HCT116 (cell line): ENCODE results near the gene GAS2. TPM values are rescaled to one million over a fixed set of nuclear protein-coding genes. Genes with fewer than 3 reads are reported as not detected.

Experiments used
- ATAC-seq: fragments of 200-7000 bp; cut with Tn5 transposase; 2 replicates; pipeline ENCODE4 v1.9.1; 2020; ENCODE audit warnings: mild to moderate bottlenecking, moderate library complexity
- BruUV-seq: library from RNA; stranded (reverse); fragments of 400-500 nt; replicated peaks from 2 replicates; lab custom pipeline; 2021; lab: Mats Ljungman, UMichigan
- CTCF ChIA-PET: fragments of 300-600 bp; sonication (Branson Sonifier 250); formaldehyde crosslinking; loops from one replicate; lab custom pipeline; 2021; ENCODE audit warnings: antibody characterized with exemption; lab: Charles Lee
- POLR2A ChIA-PET: fragments of 300-600, 350-600 bp; sonication (Branson Sonifier 250); formaldehyde crosslinking; loops from one replicate; lab custom pipeline; 2021; ENCODE audit warnings: antibody characterized with exemption; lab: Charles Lee
- RAD21 ChIA-PET, 2 experiments: fragments of 300-600 bp; sonication (Branson Sonifier 250); formaldehyde crosslinking; loops; one replicate each; lab custom pipeline; 2023; ENCODE audit warnings: low total read pairs in 2 of 2; ENCODE audit not compliant: uncharacterized antibody in 2 of 2, unreplicated experiment in 2 of 2, low non-redundant PET in 1 of 2; lab: Charles Lee
- DNase-seq: peaks from one replicate; pipeline ENCODE4 v3.0.0-alpha.2; 2010; ENCODE audit warnings: low read depth, low spot score
- H2AFZ ChIP-seq: fragments of 200-600 bp; shearing (Covaris generic), sonication (generic); 2 replicates; pipeline ENCODE4 v1.6.1; 2017; ENCODE audit warnings: low read depth, mixed run types, mixed read lengths, antibody characterized with exemption, low read length; ENCODE audit not compliant: poor library complexity, severe bottlenecking
- H3K27ac ChIP-seq: 2 replicates; pipeline ENCODE4 v1.5.1; 2012; ENCODE audit warnings: low read depth, low read length
- H3K27me3 ChIP-seq: fragments of 200-600 bp; sonication (generic); 2 replicates; pipeline ENCODE4 v1.6.1; 2016; ENCODE audit warnings: mixed run types, low read length, mixed read lengths; ENCODE audit not compliant: insufficient read depth
- H3K36me3 ChIP-seq, 2 experiments: fragments of 200-500 bp in 1 of 2; fragments of 200-600 bp in 1 of 2; sonication (Bioruptor generic) in 1 of 2; sonication (generic) in 1 of 2; 2 replicates each; pipeline versions ENCODE4 v1.5.1 to v1.6.1; 2014 to 2016; ENCODE audit warnings: low read length in 2 of 2, inconsistent platforms in 1 of 2, mixed read lengths in 1 of 2, mixed run types in 1 of 2; ENCODE audit not compliant: insufficient read depth in 2 of 2, control insufficient read depth in 1 of 2
- H3K4me1 ChIP-seq, 2 experiments: fragments of 200-600 bp in 1 of 2; sonication (generic) in 1 of 2; 2 replicates each; pipeline versions ENCODE4 v1.5.1 to v1.6.1; 2012 to 2017; ENCODE audit warnings: low read length in 2 of 2, inconsistent platforms in 1 of 2, mild to moderate bottlenecking in 1 of 2, mixed read lengths in 1 of 2, mixed run types in 1 of 2, moderate library complexity in 1 of 2; ENCODE audit not compliant: insufficient read depth in 2 of 2, control insufficient read depth in 1 of 2
- H3K4me2 ChIP-seq: fragments of 200-600 bp; sonication (generic); 2 replicates; pipeline ENCODE4 v1.6.1; 2017; ENCODE audit warnings: mixed run types, low read length, mixed read lengths
- H3K4me3 ChIP-seq, 2 experiments: fragments of 200-600 bp in 1 of 2; sonication (generic) in 1 of 2; replicated peaks in 1 of 2; 2 replicates each; pipeline ENCODE4 v1.5.1; 2011 to 2016; ENCODE audit warnings: low read length in 2 of 2, control low read depth in 1 of 2, low read depth in 1 of 2, mild to moderate bottlenecking in 1 of 2, mixed read lengths in 1 of 2, mixed run types in 1 of 2
- H3K79me2 ChIP-seq: fragments of 200-600 bp; sonication (generic); 2 replicates; pipeline ENCODE4 v1.6.1; 2017; ENCODE audit warnings: mild to moderate bottlenecking, mixed run types, low read length, moderate library complexity, mixed read lengths; ENCODE audit not compliant: insufficient read depth
- H3K9ac ChIP-seq: fragments of 200-600 bp; sonication (generic); 2 replicates; pipeline ENCODE4 v1.6.1; 2016; ENCODE audit warnings: low read length, mixed read lengths
- H3K9me2 ChIP-seq: fragments of 200-600 bp; sonication (generic), shearing (Covaris generic); 2 replicates; pipeline ENCODE4 v1.6.1; 2017; ENCODE audit warnings: mixed run types, mild to moderate bottlenecking, moderate library complexity; ENCODE audit not compliant: insufficient read depth
- H3K9me3 ChIP-seq, 2 experiments: fragments of 200-500 bp in 1 of 2; fragments of 200-600 bp in 1 of 2; sonication (Bioruptor generic) in 1 of 2; sonication (generic) in 1 of 2; 2 replicates each; pipeline ENCODE4 v1.6.1; 2014 to 2017; ENCODE audit warnings: low read length in 2 of 2, mixed read lengths in 2 of 2, inconsistent platforms in 1 of 2, low read depth in 1 of 2, mild to moderate bottlenecking in 1 of 2, mixed run types in 1 of 2, moderate library complexity in 1 of 2; ENCODE audit not compliant: control insufficient read depth in 1 of 2, insufficient read depth in 1 of 2
- H4K20me1 ChIP-seq: fragments of 200-600 bp; sonication (generic), shearing (Covaris generic); 2 replicates; pipeline ENCODE4 v1.6.1; 2017; ENCODE audit warnings: mixed run types, mild to moderate bottlenecking, moderate library complexity; ENCODE audit not compliant: insufficient read depth
- ATF3 ChIP-seq: IDR thresholded peaks from 2 replicates; pipeline ENCODE4 v1.6.1; 2012
- CBX3 ChIP-seq: IDR thresholded peaks from 2 replicates; pipeline ENCODE4 v1.6.1; 2012; ENCODE audit warnings: low read depth
- CTCF ChIP-seq, 3 experiments: fragments of 200-600 bp in 1 of 3; sonication (generic) in 1 of 3; IDR thresholded peaks in 2 of 3; conservative IDR thresholded peaks in 1 of 3; 2 replicates each; pipeline ENCODE4 v1.5.1; 2012 to 2017; ENCODE audit warnings: low read depth in 2 of 3, low read length in 2 of 3, antibody characterized with exemption in 1 of 3, borderline replicate concordance in 1 of 3, control low read depth in 1 of 3, mild to moderate bottlenecking in 1 of 3, mixed read lengths in 1 of 3, mixed run types in 1 of 3, moderate library complexity in 1 of 3; ENCODE audit not compliant: insufficient read depth in 1 of 3
- EGR1 ChIP-seq: IDR thresholded peaks from 2 replicates; pipeline ENCODE4 v1.6.1; 2012; ENCODE audit warnings: low read depth
- ELF1 ChIP-seq: IDR thresholded peaks from 2 replicates; pipeline ENCODE4 v1.6.1; 2012; ENCODE audit warnings: low read depth, borderline replicate concordance
- FOSL1 ChIP-seq: IDR thresholded peaks from 2 replicates; pipeline ENCODE4 v1.6.1; 2012; ENCODE audit warnings: low read depth
- JUND ChIP-seq: IDR thresholded peaks from 2 replicates; pipeline ENCODE4 v1.6.1; 2012
- POLR2A ChIP-seq: IDR thresholded peaks from 2 replicates; pipeline ENCODE4 v1.7.0; 2011; ENCODE audit warnings: borderline replicate concordance; ENCODE audit not compliant: insufficient read depth, insufficient read length; ENCODE audit errors: extremely low read depth
- POLR2AphosphoS5 ChIP-seq: IDR thresholded peaks from 2 replicates; pipeline ENCODE4 v1.6.1; 2011; ENCODE audit warnings: mild to moderate bottlenecking, low read depth, low read length, moderate library complexity
- RAD21 ChIP-seq: IDR thresholded peaks from 2 replicates; pipeline ENCODE4 v1.6.1; 2012; ENCODE audit warnings: low read depth, mild to moderate bottlenecking
- REST ChIP-seq: IDR thresholded peaks from 2 replicates; pipeline ENCODE4 v1.6.1; 2012; ENCODE audit warnings: low read depth
- SIN3A ChIP-seq: IDR thresholded peaks from 2 replicates; pipeline ENCODE4 v1.6.1; 2012; ENCODE audit warnings: low read depth
- SP1 ChIP-seq: IDR thresholded peaks from 2 replicates; pipeline ENCODE4 v1.6.1; 2012; ENCODE audit warnings: low read depth
- SRF ChIP-seq: IDR thresholded peaks from 2 replicates; pipeline ENCODE4 v1.6.1; 2012; ENCODE audit warnings: low read depth
- ZBTB33 ChIP-seq: IDR thresholded peaks from 2 replicates; pipeline ENCODE4 v1.6.1; 2011; ENCODE audit warnings: mild to moderate bottlenecking, low read length, moderate library complexity; ENCODE audit not compliant: insufficient replicate concordance; ENCODE audit errors: extremely low read depth
- ZNF274 ChIP-seq: fragments of 200-500 bp; sonication (Bioruptor generic); IDR thresholded peaks from 2 replicates; pipeline ENCODE4 v1.6.1; 2014; ENCODE audit warnings: mild to moderate bottlenecking, low read depth, low read length, inconsistent platforms
- intact Hi-C: fragments of 100-400 bp; cut with micrococcal nuclease; formaldehyde crosslinking; loops from 2 replicates; pipeline ENCODE4 v1.10.0; 2022
- total RNA-seq: library from RNA; stranded (reverse); gene quantifications from one replicate; pipeline ENCODE4 v1.2.1, GENCODE V29; 2021; ENCODE audit not compliant: unreplicated experiment

GAS2 gene
- total RNA-seq, 1 experiment from 2014 or later, result not detected

GRCh38 chr11:22734628-22735345 is 68.4 kb downstream of the GAS2 start:
- Histone ChIP-seq H4K20me1 (no peaks in the 10 kb centered on the region), H3K36me3 (no peaks in the 10 kb centered on the region), H3K27ac (no peak overlapping the region), H3K9ac (no peak overlapping the region), H3K79me2 (no peaks in the 10 kb centered on the region), H3K27me3 (peaks cover 26% of the 10 kb centered on the region; the same call in 1 of the 2 replicates), H3K9me3 (no peaks in the 10 kb centered on the region), H3K4me1 (no peaks in the 10 kb centered on the region)
- POLR2A ChIA-PET, result no interaction called here
- BruUV-seq, result no TSS peak
- intact Hi-C loops, result no loop called here
- no peak for DNase-seq
- RAD21 ChIA-PET, result no interaction called here
- TF ChIP-seq SIN3A (no peak), CTCF (IDR thresholded peaks at IDR 0.05 in 2 of 3, conservative IDR thresholded peaks at IDR 0.05 in 1 of 3; ENCODE audit: borderline replicate concordance in 1 of 3, insufficient read depth in 1 of 3, low read depth in 2 of 3, low read length in 2 of 3) (no peak), EGR1 (no peak), ZNF274 (no peak), SP1 (no peak), RAD21 (no peak), FOSL1 (no peak), ATF3 (no peak), POLR2AphosphoS5 (no peak), SRF (no peak), REST (no peak), POLR2A (no peak), ELF1 (no peak), JUND (no peak), ZBTB33 (no peak), CBX3 (no peak)
- TF ChIP-seq, all 23 proteins: peak for 0
- H3K4me3 ChIP-seq, result no peak overlapping the region
- CTCF ChIA-PET, result no interaction called here
- ATAC-seq, result no peak
- H3K9me2 ChIP-seq, result no peaks in the 10 kb centered on the region
- no peak overlapping the region for H3K4me2 ChIP-seq
- H2AFZ ChIP-seq, result no peak overlapping the region
